Esophagus muscularis mucosa (tissue), 3 donors: ENCODE results near the gene NTRK2.

ENCODE experiments used
- EP300 ChIP-seq: sonication (generic); formaldehyde crosslinking; IDR thresholded peaks from one replicate; pipeline ENCODE4 v1.6.1; 2017; ENCODE audit warnings: antibody characterized with exemption
- TF ChIP-seq, protein P1 (sequence below), 3 experiments: fragments of 200-600 bp in 2 of 3; fragments of 450-650 bp in 1 of 3; sonication (generic) in 2 of 3; IDR thresholded peaks; one replicate each; pipeline ENCODE4 v1.5.1; 2017 to 2019; ENCODE audit warnings: antibody characterized with exemption in 3 of 3, mild to moderate bottlenecking in 2 of 3, moderate library complexity in 1 of 3

DNA sequence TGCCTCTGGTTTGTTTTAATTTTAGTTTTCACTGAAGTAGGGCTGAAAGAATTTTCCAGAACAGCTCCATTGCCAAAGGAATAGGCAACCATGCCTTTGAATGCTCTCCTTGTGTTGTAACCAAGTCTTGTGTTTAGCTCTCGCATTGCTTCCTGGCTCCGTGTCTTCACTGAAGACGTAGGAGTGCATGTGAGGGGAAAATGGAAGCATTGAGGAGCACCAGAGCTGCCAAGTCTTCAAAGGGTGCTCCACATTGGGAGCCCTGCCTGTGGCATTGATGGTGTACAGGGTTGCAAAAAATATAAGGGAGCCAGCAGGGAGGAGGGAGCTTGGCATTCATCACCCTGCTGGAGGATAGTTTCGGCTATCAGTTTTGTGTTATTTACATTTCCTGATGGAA lies 86.6 kb downstream of the NTRK2 start:
- no peak for TF ChIP-seq EP300
- TF ChIP-seq, protein P1, sequence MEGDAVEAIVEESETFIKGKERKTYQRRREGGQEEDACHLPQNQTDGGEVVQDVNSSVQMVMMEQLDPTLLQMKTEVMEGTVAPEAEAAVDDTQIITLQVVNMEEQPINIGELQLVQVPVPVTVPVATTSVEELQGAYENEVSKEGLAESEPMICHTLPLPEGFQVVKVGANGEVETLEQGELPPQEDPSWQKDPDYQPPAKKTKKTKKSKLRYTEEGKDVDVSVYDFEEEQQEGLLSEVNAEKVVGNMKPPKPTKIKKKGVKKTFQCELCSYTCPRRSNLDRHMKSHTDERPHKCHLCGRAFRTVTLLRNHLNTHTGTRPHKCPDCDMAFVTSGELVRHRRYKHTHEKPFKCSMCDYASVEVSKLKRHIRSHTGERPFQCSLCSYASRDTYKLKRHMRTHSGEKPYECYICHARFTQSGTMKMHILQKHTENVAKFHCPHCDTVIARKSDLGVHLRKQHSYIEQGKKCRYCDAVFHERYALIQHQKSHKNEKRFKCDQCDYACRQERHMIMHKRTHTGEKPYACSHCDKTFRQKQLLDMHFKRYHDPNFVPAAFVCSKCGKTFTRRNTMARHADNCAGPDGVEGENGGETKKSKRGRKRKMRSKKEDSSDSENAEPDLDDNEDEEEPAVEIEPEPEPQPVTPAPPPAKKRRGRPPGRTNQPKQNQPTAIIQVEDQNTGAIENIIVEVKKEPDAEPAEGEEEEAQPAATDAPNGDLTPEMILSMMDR (IDR thresholded peaks at IDR 0.05): no peak
